ENCODE measurements around the gene DOCK6. TPM values are rescaled to one million over a fixed set of nuclear protein-coding genes. Genes with fewer than 3 reads are reported as not detected.

Gene DOCK6
- total RNA-seq, 4 donors from 2014 or later: 37.5 to 92.7 (median 49.2) TPM

GRCh38 chr19:11248852-11249251 lies 13.5 kb downstream of the DOCK6 start:
- no peak overlapping the region for H3K4me3 ChIP-seq
- 93 to 99% methylated on average over 2 of the region's 2 CpGs for WGBS, 2 donors
- peaks cover 0 to 61% (median 0%) of the 10 kb centered on the region in 3 donors for H3K36me3 ChIP-seq
- no peak overlapping the region for H3K27ac ChIP-seq
- H3K4me1 ChIP-seq: peaks cover 0 to 24% (median 5%) of the 10 kb centered on the region in 4 donors
- no peak for DNase-seq (ENCODE audit: low spot score in 2 of 2)
- TF ChIP-seq POLR2A (IDR thresholded peaks at IDR 0.05): no peak
- TF ChIP-seq EP300 (IDR thresholded peaks at IDR 0.05): no peak
- TF ChIP-seq, protein P1, sequence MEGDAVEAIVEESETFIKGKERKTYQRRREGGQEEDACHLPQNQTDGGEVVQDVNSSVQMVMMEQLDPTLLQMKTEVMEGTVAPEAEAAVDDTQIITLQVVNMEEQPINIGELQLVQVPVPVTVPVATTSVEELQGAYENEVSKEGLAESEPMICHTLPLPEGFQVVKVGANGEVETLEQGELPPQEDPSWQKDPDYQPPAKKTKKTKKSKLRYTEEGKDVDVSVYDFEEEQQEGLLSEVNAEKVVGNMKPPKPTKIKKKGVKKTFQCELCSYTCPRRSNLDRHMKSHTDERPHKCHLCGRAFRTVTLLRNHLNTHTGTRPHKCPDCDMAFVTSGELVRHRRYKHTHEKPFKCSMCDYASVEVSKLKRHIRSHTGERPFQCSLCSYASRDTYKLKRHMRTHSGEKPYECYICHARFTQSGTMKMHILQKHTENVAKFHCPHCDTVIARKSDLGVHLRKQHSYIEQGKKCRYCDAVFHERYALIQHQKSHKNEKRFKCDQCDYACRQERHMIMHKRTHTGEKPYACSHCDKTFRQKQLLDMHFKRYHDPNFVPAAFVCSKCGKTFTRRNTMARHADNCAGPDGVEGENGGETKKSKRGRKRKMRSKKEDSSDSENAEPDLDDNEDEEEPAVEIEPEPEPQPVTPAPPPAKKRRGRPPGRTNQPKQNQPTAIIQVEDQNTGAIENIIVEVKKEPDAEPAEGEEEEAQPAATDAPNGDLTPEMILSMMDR (IDR thresholded peaks at IDR 0.05): no peak
- no peaks in the 10 kb centered on the region for H3K27me3 ChIP-seq
- H3K9me3 ChIP-seq: no peaks in the 10 kb centered on the region

DNA sequence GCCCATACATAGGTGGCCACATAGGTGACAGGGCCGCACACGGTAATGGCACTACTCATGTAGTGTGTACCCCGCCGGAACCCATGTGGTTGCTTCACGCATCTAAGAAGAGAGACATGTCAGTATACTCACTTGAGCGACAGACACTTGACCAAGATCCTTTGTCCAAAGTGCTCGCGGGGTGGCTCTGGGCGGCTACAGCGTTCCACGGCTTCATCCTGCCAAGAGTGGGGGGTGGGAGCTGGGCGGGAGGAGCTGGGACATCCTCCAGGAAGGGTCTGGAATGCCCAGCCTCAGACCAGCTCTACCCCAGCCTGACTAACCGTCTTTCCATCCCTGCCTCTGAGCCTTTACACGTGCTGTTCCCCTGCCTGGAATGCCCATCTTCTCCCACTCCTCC lies 14.4 kb downstream of the DOCK6 start:
- 79 to 84% methylated on average over 14 of the region's 14 CpGs for WGBS, 2 donors
- H3K36me3 ChIP-seq: peaks cover 0 to 56% (median 0%) of the 10 kb centered on the region in 3 donors
- no peak for DNase-seq (ENCODE audit: low spot score in 2 of 2)
- H3K27ac ChIP-seq: peak overlapping the region; percentile 37 to 69 (median 54)
- TF ChIP-seq, protein P1 (IDR thresholded peaks at IDR 0.05): no peak
- no peak for TF ChIP-seq POLR2A (IDR thresholded peaks at IDR 0.05)
- TF ChIP-seq EP300 (IDR thresholded peaks at IDR 0.05): no peak
- no peaks in the 10 kb centered on the region for H3K27me3 ChIP-seq
- no peaks in the 10 kb centered on the region for H3K9me3 ChIP-seq
- no peak overlapping the region for H3K4me3 ChIP-seq
- peaks cover 0 to 24% (median 7%) of the 10 kb centered on the region in 4 donors for H3K4me1 ChIP-seq

DNA sequence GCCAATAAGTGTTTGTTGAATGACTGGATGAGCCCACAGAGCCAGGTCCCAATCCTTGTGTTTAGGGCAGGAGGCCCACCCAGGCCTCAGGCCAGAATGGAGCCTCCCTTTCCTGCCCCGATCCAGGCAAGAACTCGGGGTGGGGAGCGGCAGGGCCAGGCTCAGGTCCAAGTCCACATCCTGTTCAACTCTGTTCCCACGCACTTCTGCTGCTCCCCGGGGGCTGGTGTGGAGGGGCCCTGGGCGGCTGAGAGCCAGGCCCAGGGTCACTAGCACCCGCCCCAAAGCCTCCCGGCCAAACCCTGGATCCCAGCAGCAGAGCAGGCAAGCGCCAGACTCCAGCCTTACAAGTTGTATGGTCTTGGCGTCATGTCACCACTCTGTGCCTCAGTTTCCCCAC lies 14.9 kb downstream of the DOCK6 start:
- no peak for DNase-seq (ENCODE audit: low spot score in 2 of 2)
- Histone ChIP-seq H3K27me3 (no peaks in the 10 kb centered on the region), H3K36me3 (peaks cover 0 to 51% (median 0%) of the 10 kb centered on the region in 3 donors), H3K27ac (peak overlapping the region; percentile 37 to 69 (median 54)), H3K4me1 (peaks cover 0 to 21% (median 7%) of the 10 kb centered on the region in 4 donors), H3K9me3 (no peaks in the 10 kb centered on the region), H3K4me3 (no peak overlapping the region)
- TF ChIP-seq EP300 (IDR thresholded peaks at IDR 0.05): peak in 1 of 2 donors; percentile 22
- TF ChIP-seq, protein P1 (IDR thresholded peaks at IDR 0.05): no peak
- WGBS, 2 donors: 49 to 76% methylated on average over 6 to 9 of the region's 10 CpGs

DNA sequence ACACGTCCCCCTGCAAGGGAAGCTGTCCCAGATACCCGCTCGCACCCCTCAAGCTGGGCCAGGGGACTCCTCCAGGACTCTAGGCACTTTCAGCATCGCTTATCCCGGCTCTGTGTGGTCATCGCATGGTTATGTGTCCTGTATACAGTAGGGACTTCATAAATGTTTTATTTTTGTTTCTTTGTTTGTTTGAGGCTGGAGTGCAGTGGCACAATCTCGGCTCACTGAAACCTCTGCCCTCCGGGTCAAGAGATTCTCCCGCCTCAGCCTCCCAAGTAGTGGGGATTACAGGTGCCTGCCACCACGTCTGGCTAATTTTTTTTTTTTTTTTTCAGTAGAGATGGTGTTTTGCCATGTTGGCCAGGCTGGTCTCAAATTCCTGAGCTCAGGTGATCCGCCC lies 15.4 kb downstream of the DOCK6 start:
- TF ChIP-seq EP300 (IDR thresholded peaks at IDR 0.05): no peak
- no peak for TF ChIP-seq POLR2A (IDR thresholded peaks at IDR 0.05)
- TF ChIP-seq, protein P1 (IDR thresholded peaks at IDR 0.05): no peak
- Histone ChIP-seq H3K27me3 (no peaks in the 10 kb centered on the region), H3K4me1 (peaks cover 0 to 21% (median 7%) of the 10 kb centered on the region in 4 donors), H3K4me3 (no peak overlapping the region), H3K9me3 (no peaks in the 10 kb centered on the region), H3K27ac (peak overlapping the region in 2 of 4 donors; percentile 60 to 69), H3K36me3 (peaks cover 0 to 49% (median 0%) of the 10 kb centered on the region in 3 donors)
- no peak for DNase-seq (ENCODE audit: low spot score in 2 of 2)
- WGBS, 2 donors: 92 to 94% methylated on average over 11 of the region's 11 CpGs

GRCh38 chr19:11244846-11245589 lies 17.3 kb downstream of the DOCK6 start:
- H3K36me3 ChIP-seq: peaks cover 0 to 46% (median 0%) of the 10 kb centered on the region in 3 donors
- 97 to 99% methylated on average over 5 of the region's 5 CpGs for WGBS, 2 donors
- no peak for TF ChIP-seq EP300 (IDR thresholded peaks at IDR 0.05)
- TF ChIP-seq POLR2A (IDR thresholded peaks at IDR 0.05): no peak
- TF ChIP-seq, protein P1 (IDR thresholded peaks at IDR 0.05): no peak

More at GRCh38 chr19:11244846-11245589, 17.3 kb downstream of the DOCK6 start:
- H3K4me3 ChIP-seq: no peak overlapping the region
- peak overlapping the region in 1 of 4 donors; percentile 16 for H3K27ac ChIP-seq
- H3K9me3 ChIP-seq: no peaks in the 10 kb centered on the region
- peaks cover 0 to 21% (median 7%) of the 10 kb centered on the region in 4 donors for H3K4me1 ChIP-seq
- H3K27me3 ChIP-seq: no peaks in the 10 kb centered on the region
- DNase-seq (ENCODE audit: low spot score in 2 of 2): no peak
